GM12878 (cell line): ENCODE results near the gene SCARB1.
"Not testable (repeated sequence)": the region's sequence is repeated elsewhere in the genome, so short reads cannot be mapped to it uniquely, and the experiment has no call there.

Experiments
- CEBPB ChIP-seq, 2 experiments: fragments of 150-350 bp in 1 of 2; IDR thresholded peaks; 2 replicates each; pipeline ENCODE4 v1.6.1; 2012 to 2014; ENCODE audit warnings: low read depth in 2 of 2, low read length in 2 of 2, borderline replicate concordance in 1 of 2, inconsistent platforms in 1 of 2
- ESRRA ChIP-seq: IDR thresholded peaks from 2 replicates; pipeline ENCODE4 v1.6.1; 2012; ENCODE audit warnings: mild to moderate bottlenecking, low read length, improper control_type of control experiment
- RAD21 ChIP-seq: IDR thresholded peaks from 2 replicates; pipeline ENCODE4 v1.6.1; 2011; ENCODE audit warnings: mild to moderate bottlenecking, low read depth, low read length, moderate library complexity; ENCODE audit not compliant: insufficient read depth
- SIN3A ChIP-seq: IDR thresholded peaks from 2 replicates; pipeline ENCODE4 v1.6.1; 2012; ENCODE audit warnings: low read depth, low read length, improper control_type of control experiment
- SMC3 ChIP-seq: IDR thresholded peaks from 2 replicates; pipeline ENCODE4 v1.6.1; 2011; ENCODE audit warnings: low read length, improper control_type of control experiment, borderline replicate concordance
- TF ChIP-seq, protein P1 (sequence below): fragments of 150-350 bp; IDR thresholded peaks from 2 replicates; pipeline ENCODE4 v1.6.1; 2016; ENCODE audit warnings: low read depth, low read length
- TF ChIP-seq, protein P2 (sequence below): fragments of 450-650 bp; IDR thresholded peaks from 2 replicates; pipeline ENCODE4 v1.6.1; 2016; ENCODE audit warnings: mild to moderate bottlenecking, moderate library complexity, borderline replicate concordance
- TF ChIP-seq, protein P3 (sequence below), 3 experiments: IDR thresholded peaks in 2 of 3; conservative IDR thresholded peaks in 1 of 3; 2 replicates each; pipeline ENCODE4 v1.5.1; 2011; ENCODE audit warnings: low read depth in 3 of 3, low read length in 3 of 3, mild to moderate bottlenecking in 3 of 3, control low read depth in 2 of 3, moderate library complexity in 2 of 3, inconsistent platforms in 1 of 3, mixed read lengths in 1 of 3; ENCODE audit not compliant: control insufficient read depth in 2 of 3, insufficient read depth in 1 of 3; ENCODE audit errors: extremely low read depth in 1 of 3
- TF ChIP-seq, protein P4 (sequence below): IDR thresholded peaks from 2 replicates; pipeline ENCODE4 v1.6.1; 2012; ENCODE audit warnings: low read depth, low read length, improper control_type of control experiment

DNA sequence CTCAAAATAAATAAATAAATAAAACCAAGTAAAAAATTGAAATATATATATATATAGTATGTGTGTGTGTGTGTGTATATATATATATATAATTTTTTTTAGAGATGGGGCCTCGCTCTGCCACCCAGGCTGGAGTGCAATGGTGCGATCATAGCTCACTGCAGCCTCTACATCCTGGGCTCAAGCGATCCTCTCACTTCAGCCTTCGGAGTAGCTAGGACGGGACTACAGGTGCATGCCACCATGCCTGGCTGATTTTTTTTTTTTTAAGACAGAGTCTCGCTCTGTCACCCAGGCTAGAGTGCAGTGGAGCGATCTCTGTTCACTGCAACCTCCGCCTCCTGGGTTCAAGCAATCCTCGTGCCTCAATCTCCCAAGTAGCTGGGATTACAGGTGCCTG, 24.1 kb upstream of the SCARB1 start:
- not testable (repeated sequence) for TF ChIP-seq CEBPB (IDR thresholded peaks at IDR 0.05; ENCODE audit: borderline replicate concordance in 1 of 2, low read depth in 2 of 2, low read length in 2 of 2); ESRRA; SMC3; SIN3A; RAD21
- TF ChIP-seq, protein P1, sequence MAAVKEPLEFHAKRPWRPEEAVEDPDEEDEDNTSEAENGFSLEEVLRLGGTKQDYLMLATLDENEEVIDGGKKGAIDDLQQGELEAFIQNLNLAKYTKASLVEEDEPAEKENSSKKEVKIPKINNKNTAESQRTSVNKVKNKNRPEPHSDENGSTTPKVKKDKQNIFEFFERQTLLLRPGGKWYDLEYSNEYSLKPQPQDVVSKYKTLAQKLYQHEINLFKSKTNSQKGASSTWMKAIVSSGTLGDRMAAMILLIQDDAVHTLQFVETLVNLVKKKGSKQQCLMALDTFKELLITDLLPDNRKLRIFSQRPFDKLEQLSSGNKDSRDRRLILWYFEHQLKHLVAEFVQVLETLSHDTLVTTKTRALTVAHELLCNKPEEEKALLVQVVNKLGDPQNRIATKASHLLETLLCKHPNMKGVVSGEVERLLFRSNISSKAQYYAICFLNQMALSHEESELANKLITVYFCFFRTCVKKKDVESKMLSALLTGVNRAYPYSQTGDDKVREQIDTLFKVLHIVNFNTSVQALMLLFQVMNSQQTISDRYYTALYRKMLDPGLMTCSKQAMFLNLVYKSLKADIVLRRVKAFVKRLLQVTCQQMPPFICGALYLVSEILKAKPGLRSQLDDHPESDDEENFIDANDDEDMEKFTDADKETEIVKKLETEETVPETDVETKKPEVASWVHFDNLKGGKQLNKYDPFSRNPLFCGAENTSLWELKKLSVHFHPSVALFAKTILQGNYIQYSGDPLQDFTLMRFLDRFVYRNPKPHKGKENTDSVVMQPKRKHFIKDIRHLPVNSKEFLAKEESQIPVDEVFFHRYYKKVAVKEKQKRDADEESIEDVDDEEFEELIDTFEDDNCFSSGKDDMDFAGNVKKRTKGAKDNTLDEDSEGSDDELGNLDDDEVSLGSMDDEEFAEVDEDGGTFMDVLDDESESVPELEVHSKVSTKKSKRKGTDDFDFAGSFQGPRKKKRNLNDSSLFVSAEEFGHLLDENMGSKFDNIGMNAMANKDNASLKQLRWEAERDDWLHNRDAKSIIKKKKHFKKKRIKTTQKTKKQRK, result not testable (repeated sequence)
- TF ChIP-seq, protein P2, sequence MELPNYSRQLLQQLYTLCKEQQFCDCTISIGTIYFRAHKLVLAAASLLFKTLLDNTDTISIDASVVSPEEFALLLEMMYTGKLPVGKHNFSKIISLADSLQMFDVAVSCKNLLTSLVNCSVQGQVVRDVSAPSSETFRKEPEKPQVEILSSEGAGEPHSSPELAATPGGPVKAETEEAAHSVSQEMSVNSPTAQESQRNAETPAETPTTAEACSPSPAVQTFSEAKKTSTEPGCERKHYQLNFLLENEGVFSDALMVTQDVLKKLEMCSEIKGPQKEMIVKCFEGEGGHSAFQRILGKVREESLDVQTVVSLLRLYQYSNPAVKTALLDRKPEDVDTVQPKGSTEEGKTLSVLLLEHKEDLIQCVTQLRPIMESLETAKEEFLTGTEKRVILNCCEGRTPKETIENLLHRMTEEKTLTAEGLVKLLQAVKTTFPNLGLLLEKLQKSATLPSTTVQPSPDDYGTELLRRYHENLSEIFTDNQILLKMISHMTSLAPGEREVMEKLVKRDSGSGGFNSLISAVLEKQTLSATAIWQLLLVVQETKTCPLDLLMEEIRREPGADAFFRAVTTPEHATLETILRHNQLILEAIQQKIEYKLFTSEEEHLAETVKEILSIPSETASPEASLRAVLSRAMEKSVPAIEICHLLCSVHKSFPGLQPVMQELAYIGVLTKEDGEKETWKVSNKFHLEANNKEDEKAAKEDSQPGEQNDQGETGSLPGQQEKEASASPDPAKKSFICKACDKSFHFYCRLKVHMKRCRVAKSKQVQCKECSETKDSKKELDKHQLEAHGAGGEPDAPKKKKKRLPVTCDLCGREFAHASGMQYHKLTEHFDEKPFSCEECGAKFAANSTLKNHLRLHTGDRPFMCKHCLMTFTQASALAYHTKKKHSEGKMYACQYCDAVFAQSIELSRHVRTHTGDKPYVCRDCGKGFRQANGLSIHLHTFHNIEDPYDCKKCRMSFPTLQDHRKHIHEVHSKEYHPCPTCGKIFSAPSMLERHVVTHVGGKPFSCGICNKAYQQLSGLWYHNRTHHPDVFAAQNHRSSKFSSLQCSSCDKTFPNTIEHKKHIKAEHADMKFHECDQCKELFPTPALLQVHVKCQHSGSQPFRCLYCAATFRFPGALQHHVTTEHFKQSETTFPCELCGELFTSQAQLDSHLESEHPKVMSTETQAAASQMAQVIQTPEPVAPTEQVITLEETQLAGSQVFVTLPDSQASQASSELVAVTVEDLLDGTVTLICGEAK, result not testable (repeated sequence)
- TF ChIP-seq, protein P3, sequence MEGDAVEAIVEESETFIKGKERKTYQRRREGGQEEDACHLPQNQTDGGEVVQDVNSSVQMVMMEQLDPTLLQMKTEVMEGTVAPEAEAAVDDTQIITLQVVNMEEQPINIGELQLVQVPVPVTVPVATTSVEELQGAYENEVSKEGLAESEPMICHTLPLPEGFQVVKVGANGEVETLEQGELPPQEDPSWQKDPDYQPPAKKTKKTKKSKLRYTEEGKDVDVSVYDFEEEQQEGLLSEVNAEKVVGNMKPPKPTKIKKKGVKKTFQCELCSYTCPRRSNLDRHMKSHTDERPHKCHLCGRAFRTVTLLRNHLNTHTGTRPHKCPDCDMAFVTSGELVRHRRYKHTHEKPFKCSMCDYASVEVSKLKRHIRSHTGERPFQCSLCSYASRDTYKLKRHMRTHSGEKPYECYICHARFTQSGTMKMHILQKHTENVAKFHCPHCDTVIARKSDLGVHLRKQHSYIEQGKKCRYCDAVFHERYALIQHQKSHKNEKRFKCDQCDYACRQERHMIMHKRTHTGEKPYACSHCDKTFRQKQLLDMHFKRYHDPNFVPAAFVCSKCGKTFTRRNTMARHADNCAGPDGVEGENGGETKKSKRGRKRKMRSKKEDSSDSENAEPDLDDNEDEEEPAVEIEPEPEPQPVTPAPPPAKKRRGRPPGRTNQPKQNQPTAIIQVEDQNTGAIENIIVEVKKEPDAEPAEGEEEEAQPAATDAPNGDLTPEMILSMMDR (IDR thresholded peaks at IDR 0.05 in 2 of 3, conservative IDR thresholded peaks at IDR 0.05 in 1 of 3; ENCODE audit: control insufficient read depth in 2 of 3, extremely low read depth in 1 of 3, insufficient read depth in 1 of 3, low read depth in 3 of 3, low read length in 3 of 3), result not testable (repeated sequence)
- TF ChIP-seq, protein P4, sequence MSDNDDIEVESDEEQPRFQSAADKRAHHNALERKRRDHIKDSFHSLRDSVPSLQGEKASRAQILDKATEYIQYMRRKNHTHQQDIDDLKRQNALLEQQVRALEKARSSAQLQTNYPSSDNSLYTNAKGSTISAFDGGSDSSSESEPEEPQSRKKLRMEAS, result not testable (repeated sequence)
